GM18499 (cell line): ENCODE data around the gene KCNG4.

ENCODE experiments used
- ATAC-seq: cut with Tn5 transposase; IDR thresholded peaks from one replicate; pipeline ENCODE4 v1.9.1; 2021; ENCODE audit warnings: moderate number of reproducible peaks; ENCODE audit not compliant: insufficient read depth, unreplicated experiment

The KCNG4 gene

GRCh38 chr16:84267380-84267779, 27.6 kb upstream of the KCNG4 start:
- no peak for ATAC-seq

DNA sequence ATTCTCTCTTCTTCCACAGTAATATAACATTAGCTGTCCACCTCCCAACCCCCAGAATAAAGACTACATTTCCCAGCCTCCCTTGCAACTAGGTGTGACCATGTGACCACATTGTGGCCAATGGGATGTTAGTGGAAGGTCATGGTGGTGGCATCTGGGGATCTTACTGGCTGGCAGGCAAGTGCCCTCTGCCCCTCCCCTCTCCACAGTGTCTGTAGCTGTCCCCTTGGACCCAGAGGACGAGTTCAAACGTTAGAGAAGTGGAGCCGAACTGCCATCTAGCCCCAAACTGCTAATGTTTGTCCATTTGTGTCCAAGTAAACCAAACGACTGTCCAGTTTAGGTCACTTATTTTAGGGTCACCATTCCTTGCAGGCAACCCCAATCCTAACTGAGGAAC, 26.6 kb upstream of the KCNG4 start:
- no peak for ATAC-seq

GRCh38 chr16:84262939-84263338, 23.1 kb upstream of the KCNG4 start:
- no peak for ATAC-seq

DNA sequence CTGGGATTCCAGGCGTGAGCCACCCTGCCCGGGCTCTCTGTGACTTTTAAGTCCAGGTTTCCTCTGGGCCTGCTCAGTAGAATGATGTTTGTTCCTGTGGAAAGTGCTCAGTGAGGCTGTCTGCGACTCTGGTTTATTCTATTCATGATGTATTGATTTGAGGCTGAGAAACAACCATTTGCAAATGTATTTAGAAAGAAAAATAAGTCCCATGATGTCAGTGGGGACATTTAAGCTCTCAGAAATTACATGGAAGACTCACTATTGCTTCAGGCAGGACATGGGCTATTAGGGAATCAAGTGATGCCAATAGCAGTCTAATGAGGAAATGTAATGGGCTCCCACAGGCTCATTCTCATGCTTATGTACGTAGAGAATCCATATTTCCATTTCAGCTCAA, 22.2 kb upstream of the KCNG4 start:
- ATAC-seq = no peak

- no peak for ATAC-seq
Measured at GRCh38 chr16:84260766-84261554, 21.1 kb upstream of the KCNG4 start.

GRCh38 chr16:84259691-84260090, 19.9 kb upstream of the KCNG4 start:
- no peak for ATAC-seq

DNA sequence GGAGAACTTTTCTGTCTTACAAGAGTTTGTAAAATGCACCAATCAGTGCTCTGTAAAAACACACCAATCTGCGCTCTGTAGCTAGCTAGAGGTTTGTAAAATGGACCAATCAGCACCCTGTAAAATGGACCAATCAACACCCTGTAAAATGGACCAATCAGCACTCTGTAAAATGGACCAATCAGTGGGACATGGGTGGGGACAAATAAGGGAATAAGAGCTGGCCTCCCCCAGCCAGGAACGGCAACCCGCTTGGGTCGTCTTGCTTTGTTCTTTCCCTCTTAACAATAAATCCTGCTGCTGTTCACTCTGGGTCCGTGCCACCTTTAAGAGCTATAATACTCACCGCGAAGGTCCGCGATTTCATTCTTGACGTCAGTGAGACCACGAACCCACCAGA, 18.5 kb upstream of the KCNG4 start:
- ATAC-seq = no peak

DNA sequence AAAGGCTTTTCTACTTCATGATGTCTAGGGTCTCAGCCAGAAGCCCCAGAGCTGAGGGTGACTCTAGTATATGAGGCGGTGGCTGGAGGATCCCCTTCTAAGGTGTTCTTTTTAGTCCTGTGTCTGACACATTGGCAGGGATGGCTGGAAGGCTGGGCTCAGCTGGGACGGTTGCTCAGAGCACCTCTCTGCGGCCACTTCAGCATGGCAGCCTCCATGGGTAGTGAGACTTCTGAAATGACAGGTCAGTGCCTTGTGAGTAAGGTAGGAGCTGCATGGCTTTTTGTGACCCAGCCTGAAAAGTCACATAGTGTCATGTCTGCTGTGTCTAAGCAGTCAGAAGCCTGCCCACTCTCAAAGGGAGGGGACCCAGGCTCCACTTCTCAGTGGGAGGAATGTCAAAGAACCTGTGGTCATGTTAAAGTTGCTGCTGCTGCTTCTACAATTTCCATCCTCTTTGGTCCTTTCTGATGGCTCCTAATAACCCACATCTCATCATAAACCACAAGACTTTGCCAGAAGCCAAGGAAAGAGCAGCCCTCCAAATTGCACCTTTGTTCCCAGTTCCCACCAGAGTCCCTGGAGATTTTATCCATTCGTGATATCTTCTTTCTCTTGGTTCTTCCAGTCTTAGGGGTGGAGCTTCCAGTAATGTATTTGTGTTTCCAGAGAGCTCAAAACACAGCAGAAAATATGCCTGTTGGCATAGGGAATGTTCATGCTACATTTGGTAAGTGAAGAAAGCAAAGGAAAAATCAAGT, 15.4 kb upstream of the KCNG4 start:
- ATAC-seq = no peak

- ATAC-seq = no peak
Measured at GRCh38 chr16:84254062-84254461, 14.2 kb upstream of the KCNG4 start.

- ATAC-seq = no peak
Measured at GRCh38 chr16:84253173-84253572, 13.4 kb upstream of the KCNG4 start.

GRCh38 chr16:84252184-84252583, 12.4 kb upstream of the KCNG4 start:
- ATAC-seq = no peak

- ATAC-seq = no peak
Measured at GRCh38 chr16:84247844-84248243, 8.0 kb upstream of the KCNG4 start.

DNA sequence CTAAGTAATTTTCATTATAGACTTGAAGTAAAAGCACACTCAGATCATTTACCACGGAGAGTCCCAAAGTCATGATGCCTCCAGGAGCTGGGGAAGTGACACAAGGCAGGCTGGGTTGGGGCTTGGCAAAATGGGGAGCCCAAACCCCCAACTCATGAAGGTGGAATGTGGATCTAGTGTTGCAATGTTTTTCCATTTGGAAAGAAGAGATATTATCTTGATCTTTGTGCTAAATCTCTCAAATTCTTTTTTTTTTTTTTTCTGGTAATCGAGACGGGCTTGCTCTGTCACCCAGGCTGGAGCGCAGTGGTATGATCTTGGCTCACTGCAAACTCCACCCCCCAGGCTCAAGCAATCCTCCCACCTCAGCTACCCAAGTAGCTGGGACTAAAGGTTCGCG, 7.5 kb upstream of the KCNG4 start:
- ATAC-seq = no peak

- no peak for ATAC-seq
Measured at GRCh38 chr16:84246679-84247077, 6.9 kb upstream of the KCNG4 start.

DNA sequence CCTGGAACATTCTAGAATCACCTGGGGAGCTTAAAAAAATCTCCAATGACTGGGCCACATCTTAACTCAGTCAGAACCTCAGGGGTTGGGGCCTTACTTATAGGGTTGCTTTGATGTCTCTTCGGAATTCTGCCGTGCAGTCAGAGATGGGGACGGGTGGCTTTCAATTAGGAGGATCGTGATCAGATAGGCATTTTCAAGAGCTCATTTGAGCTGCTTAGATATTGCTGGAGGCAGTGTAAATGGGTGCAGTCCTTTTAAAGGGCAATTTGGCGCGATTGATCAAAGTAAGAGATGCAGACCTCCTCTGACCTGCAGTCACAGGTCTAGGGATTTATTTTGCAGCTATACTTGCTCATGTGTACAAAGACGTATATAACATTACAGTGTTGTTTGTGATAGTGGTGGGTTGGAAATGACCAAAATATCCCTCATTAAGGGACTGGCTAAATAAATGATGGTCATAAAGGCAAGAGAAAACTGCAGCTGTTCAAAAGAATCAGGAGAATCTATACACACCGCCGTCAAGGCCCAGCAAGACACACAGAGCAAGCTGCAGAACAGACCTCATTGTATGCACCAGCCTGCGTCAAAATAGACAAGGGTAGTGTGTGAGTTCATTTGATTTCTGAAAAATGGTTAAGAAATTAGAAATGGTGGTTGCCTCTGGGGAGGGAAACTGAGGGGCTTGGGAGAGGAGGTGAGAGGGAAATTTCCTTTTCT, 6.3 kb upstream of the KCNG4 start:
- no peak for ATAC-seq

DNA sequence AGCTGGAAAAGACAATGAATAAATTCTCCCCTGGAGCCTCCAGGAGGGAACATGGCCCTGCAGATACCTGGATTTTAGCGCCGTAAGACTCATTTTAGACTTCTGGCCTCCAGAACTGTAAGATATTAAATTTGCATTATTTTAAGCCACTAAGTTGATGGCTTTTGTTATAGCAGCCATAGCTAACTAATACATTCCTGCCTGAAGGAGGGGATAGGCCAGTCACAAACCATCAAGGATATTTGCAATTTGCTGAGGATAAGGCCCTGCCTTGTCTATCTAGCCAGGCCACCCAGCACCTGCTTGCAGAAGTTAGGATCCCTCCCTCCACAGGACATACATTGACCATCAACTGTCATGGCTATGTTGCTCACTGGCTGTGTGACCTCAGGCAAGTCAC, 4.9 kb upstream of the KCNG4 start:
- no peak for ATAC-seq

DNA sequence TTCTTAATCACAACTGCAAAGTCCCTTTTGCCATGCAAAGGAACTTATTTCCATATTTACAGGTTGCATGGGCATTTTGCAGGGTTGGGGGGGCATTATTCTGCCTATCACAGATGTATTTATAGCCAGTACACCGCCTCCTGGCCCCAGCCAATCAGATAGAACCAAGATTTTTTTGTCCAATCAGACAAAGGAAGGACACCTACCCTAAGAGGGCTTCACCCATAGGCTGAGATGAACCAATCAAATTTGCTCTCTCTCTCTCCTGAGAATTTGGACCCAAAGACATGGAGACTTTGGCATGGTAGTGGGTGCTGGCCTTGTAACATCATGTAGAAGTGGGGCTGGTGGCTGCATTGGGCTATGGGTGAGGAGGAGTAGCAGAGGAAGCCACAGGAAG, 3.9 kb upstream of the KCNG4 start:
- no peak for ATAC-seq

- ATAC-seq = no peak
Measured at GRCh38 chr16:84242839-84243238, 3.0 kb upstream of the KCNG4 start.

DNA sequence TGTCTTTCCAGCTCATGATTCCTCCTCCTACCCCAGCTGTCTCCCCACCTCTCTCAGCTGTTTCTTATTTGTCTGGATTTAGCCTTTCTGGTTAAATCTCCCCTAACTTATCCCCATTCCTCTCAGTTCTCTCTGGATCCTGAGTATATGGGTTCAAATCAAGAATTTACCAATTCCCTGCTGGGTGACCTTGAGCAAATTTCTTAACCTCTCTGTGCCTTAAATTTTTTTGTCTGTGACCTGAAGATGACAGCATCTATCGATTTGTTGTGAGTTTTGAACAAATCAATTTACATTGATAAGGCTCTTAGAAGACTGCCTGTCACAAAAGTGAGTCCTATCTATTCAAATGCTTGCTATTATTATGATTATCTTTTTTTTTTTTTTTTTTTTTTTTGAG, 2.0 kb upstream of the KCNG4 start:
- no peak for ATAC-seq

DNA sequence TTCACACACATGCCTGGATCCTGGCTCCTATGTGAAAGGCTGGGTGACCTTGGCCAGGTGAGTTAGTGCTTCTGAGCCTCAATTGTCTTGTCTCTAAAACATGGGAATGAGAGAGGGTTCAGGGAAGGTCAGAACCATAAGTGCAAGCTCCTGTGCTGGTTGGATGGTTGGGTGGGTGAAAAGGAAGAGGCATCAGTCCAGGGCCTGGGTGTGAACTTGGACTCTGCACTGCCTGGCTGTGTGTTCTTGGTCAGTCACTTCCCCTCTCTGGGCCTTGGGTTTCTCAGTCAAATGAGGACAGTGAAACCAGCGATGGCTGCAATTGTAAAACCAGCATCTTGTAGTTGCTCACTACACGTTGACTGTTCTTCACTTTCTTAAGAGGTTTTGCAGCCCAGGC, 643 bp upstream of the KCNG4 start:
- no peak for ATAC-seq

DNA sequence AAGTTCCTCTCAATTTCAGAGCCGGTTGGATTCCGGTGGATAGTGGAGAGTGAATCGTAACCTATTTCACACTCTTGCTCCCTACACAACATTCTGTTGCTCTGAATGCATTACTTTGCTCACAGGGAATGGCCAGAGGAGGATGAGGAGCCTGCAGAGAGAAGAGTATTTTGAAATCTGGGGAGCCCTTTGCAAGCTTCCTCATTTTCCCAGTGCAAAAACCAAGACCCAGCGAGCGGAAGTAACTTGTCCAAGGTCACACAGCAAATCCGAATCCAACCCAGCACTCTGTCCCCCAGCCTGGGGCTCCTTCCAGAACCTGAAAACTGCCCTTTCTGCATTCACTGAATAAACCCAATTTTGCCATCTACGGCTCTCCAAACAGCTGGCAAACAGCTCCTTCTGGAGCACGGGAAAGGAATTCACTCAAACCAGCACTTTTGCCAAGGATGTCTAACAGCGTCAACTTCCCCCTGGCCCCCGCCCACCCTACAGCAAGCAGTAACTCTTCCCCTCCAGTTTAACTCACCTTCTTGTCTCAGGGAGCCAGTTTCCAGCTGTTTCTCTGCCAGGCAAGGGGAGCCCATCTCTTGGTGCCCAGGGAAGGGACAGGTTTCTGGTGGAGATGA, 557 bp downstream of the KCNG4 start:
- no peak for ATAC-seq
